ENCODE measurements around the gene TEX29. TPM values are rescaled to one million over a fixed set of nuclear protein-coding genes. Genes with fewer than 3 reads are reported as not detected.

The TEX29 gene
- total and polyA plus RNA-seq, 10 of the 15 experiments (the other 5 are each of a cell fraction or from before 2014, with no cell fraction given) = 0.14 to 0.30 (median 0.22) TPM; not detected in 7

GRCh38 chr13:111288276-111288675, 32.2 kb upstream of the TEX29 start:
- Histone ChIP-seq H3K9ac (ENCODE audit: control insufficient read depth, insufficient read depth, low read length) (no peak overlapping the region), H3K36me3 (ENCODE audit: control insufficient read depth in 2 of 2, insufficient read depth in 2 of 2, low read length in 1 of 2) (peaks cover 25 to 43% of the 10 kb centered on the region in 2 experiments), H3K4me2 (ENCODE audit: control insufficient read depth, insufficient read depth) (no peak overlapping the region), H3K4me1 (ENCODE audit: control insufficient read depth, insufficient read depth, low read length) (no peaks in the 10 kb centered on the region), H3K4me3 (no peak overlapping the region), H3K9me3 (replicated peaks; ENCODE audit: control insufficient read depth, insufficient read depth, low read length) (no peaks in the 10 kb centered on the region), H3K27ac (ENCODE audit: control insufficient read depth, insufficient read depth) (no peak overlapping the region), H2AFZ (ENCODE audit: control insufficient read depth, low read depth, low read length) (no peak overlapping the region), H3K27me3 (replicated peaks in 1 of 2; ENCODE audit: control insufficient read depth in 2 of 2, insufficient read depth in 2 of 2, low read length in 1 of 2) (no peaks in the 10 kb centered on the region), H3K79me2 (ENCODE audit: control insufficient read depth, insufficient read depth, low read length) (no peaks in the 10 kb centered on the region), H4K20me1 (ENCODE audit: control insufficient read depth, insufficient read depth) (no peaks in the 10 kb centered on the region; the same call in 1 of the 2 replicates)
- in situ Hi-C loops (cut with MboI) (loop anchor here (5.0 kb wide), 1 partner anchor 49 kb away; no protein-coding TSS in a partner anchor), intact Hi-C loops (cut with micrococcal nuclease; ENCODE audit: unreplicated experiment) (no loop called here)
- FAIRE-seq (no peak), ATAC-seq (no peak), DNase-seq (ENCODE audit: low read depth, low spot score) (no peak)
- over 99% methylated on average over 7 of the region's 7 CpGs for WGBS (ENCODE audit: insufficient coverage, insufficient replicate concordance, low lambda C conversion rate, missing lambda C conversion rate)
- ChIA-PET POLR2A (no interaction called here), CTCF (interaction anchor here (0.7 kb wide), 1 partner anchor 221 kb away, joined by 3 read pairs; no protein-coding TSS in a partner anchor), RAD21 (ENCODE audit: unreplicated experiment) (no interaction called here), SMC1A (ENCODE audit: uncharacterized antibody, unreplicated experiment) (no interaction called here)
- no peak for TF ChIP-seq FOXK2 (IDR thresholded peaks at IDR 0.05)
- TF ChIP-seq KDM1A (IDR thresholded peaks at IDR 0.05; ENCODE audit: borderline replicate concordance) = no peak
- TF ChIP-seq IRF4 (IDR thresholded peaks at IDR 0.05; ENCODE audit: low read depth, low read length) = no peak
- no peak for TF ChIP-seq GATAD2B (conservative IDR thresholded peaks at IDR 0.05; ENCODE audit: low read depth)
- TF ChIP-seq CHD1 (IDR thresholded peaks at IDR 0.05; ENCODE audit: low read depth, low read length) = no peak
- TF ChIP-seq POLR2AphosphoS2 (IDR thresholded peaks at IDR 0.05; ENCODE audit: low read depth, low read length) = no peak
- TF ChIP-seq RELA (IDR thresholded peaks at IDR 0.05; ENCODE audit: borderline replicate concordance, partially characterized antibody) = no peak
- TF ChIP-seq, protein P1, sequence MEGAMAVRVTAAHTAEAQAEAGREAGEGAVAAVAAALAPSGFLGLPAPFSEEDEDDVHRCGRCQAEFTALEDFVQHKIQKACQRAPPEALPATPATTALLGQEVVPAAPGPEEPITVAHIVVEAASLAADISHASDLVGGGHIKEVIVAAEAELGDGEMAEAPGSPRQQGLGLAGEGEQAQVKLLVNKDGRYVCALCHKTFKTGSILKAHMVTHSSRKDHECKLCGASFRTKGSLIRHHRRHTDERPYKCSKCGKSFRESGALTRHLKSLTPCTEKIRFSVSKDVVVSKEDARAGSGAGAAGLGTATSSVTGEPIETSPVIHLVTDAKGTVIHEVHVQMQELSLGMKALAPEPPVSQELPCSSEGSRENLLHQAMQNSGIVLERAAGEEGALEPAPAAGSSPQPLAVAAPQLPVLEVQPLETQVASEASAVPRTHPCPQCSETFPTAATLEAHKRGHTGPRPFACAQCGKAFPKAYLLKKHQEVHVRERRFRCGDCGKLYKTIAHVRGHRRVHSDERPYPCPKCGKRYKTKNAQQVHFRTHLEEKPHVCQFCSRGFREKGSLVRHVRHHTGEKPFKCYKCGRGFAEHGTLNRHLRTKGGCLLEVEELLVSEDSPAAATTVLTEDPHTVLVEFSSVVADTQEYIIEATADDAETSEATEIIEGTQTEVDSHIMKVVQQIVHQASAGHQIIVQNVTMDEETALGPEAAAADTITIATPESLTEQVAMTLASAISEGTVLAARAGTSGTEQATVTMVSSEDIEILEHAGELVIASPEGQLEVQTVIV (IDR thresholded peaks at IDR 0.05; ENCODE audit: borderline replicate concordance, partially characterized antibody) = no peak
- BruUV-seq (replicated peaks) = no TSS peak

Data from GM12878 (cell line).